ENCODE results near the gene PXT1. TPM values are rescaled to one million over a fixed set of nuclear protein-coding genes. Genes with fewer than 3 reads are reported as not detected.

The PXT1 gene
- total and polyA plus RNA-seq, 9 of the 15 experiments (the other 6 are each of a cell fraction or from before 2014, with no cell fraction given): 0.09 to 0.11 (median 0.10) TPM; not detected in 5

- 7% methylated on average over 36 of the region's 36 CpGs for WGBS (ENCODE audit: insufficient coverage, low coverage, missing lambda C conversion rate)
- H3K79me2 ChIP-seq (ENCODE audit: control insufficient read depth, insufficient read depth, low read length): no peaks in the 10 kb centered on the region
- H3K27me3 ChIP-seq (ENCODE audit: control insufficient read depth in 2 of 2, insufficient read depth in 2 of 2, low read length in 2 of 2): peaks cover 13 to 40% of the 10 kb centered on the region in 2 experiments; a peak in 4 of 5 replicates
- peak overlapping the region; percentile 24 to 89; a peak in 3 of 4 replicates for H3K9ac ChIP-seq (ENCODE audit: insufficient read depth in 1 of 2, low read depth in 2 of 2, low read length in 2 of 2)
- CTCF ChIA-PET (ENCODE audit: low intra/inter-chr PET ratio): interaction anchor here (1.0 to 2.1 kb wide), 2 partner anchors 20 to 340 kb away, joined by 3 to 21 read pairs; no protein-coding TSS in a partner anchor
- peak overlapping the region; percentile 90 for H2AFZ ChIP-seq (ENCODE audit: low read depth, low read length)
- peaks cover 7 to 12% of the 10 kb centered on the region in 2 experiments; a peak in 4 of 5 replicates for H3K4me1 ChIP-seq (replicated peaks in 1 of 2; ENCODE audit: control insufficient read depth in 2 of 2, insufficient read depth in 2 of 2, low read length in 2 of 2)
- DNase-seq (ENCODE audit: extremely low read depth in 1 of 4, low spot score in 3 of 4): peak; percentile 84 to 89 (median 86)
- H4K20me1 ChIP-seq (replicated peaks; ENCODE audit: control insufficient read depth, insufficient read depth, low read length): no peaks in the 10 kb centered on the region
- intact Hi-C loops (cut with micrococcal nuclease): loop anchor here (1.0 kb wide), 1 partner anchor 19 kb away; no protein-coding TSS in a partner anchor
- H3K36me3 ChIP-seq (ENCODE audit: control insufficient read depth, insufficient read depth, low read length): no peaks in the 10 kb centered on the region
- peak; percentile 94 for FAIRE-seq
- H3K9me1 ChIP-seq (ENCODE audit: control insufficient read depth, insufficient read depth, low read length): no peaks in the 10 kb centered on the region
- H3K27ac ChIP-seq (ENCODE audit: extremely low read depth, low read depth, low read length): no peak overlapping the region
- H3K4me2 ChIP-seq (ENCODE audit: insufficient read depth, low read length): peak overlapping the region; percentile 80
- POLR2A ChIA-PET: interaction anchor here (0.6 to 2.2 kb wide), 8 partner anchors 8 to 255 kb away, joined by 3 to 20 read pairs (median 4); no protein-coding TSS in a partner anchor
- in situ Hi-C loops (cut with MboI): no loop called here
- peak overlapping the region; percentile 15; the same call in 1 of the 2 replicates for H3K4me3 ChIP-seq
- peak; percentile 93 for ATAC-seq
- BruUV-seq (replicated peaks): no TSS peak
- no peaks in the 10 kb centered on the region for H3K9me3 ChIP-seq (replicated peaks; ENCODE audit: control insufficient read depth, insufficient read depth, low read depth, low read length)
- TF ChIP-seq HOMEZ (CRISPR knock-in tag; IDR thresholded peaks at IDR 0.05) (no peak), IFI16 (CRISPR knock-in tag; IDR thresholded peaks at IDR 0.05) (no peak), MLLT1 (IDR thresholded peaks at IDR 0.05) (peak in 1 of 2 experiments; percentile 49; a peak in 1 of 4 replicates), TEAD1 (CRISPR knock-in tag; IDR thresholded peaks at IDR 0.05) (peak in 1 of 2 experiments; percentile 78; a peak in 2 of 4 replicates), PPARD (CRISPR knock-in tag; IDR thresholded peaks at IDR 0.05) (no peak), ZKSCAN1 (IDR thresholded peaks at IDR 0.05; ENCODE audit: low read depth, low read length) (0 out of 2 replicates have a peak, but pooled peaks have one; percentile 40), ZNF384 (IDR thresholded peaks at IDR 0.05; ENCODE audit: low read depth, low read length) (0 out of 2 replicates have a peak, but pooled peaks have one; percentile 17), DDX20 (tag; IDR thresholded peaks at IDR 0.05; ENCODE audit: low read depth) (no peak), ZNF551 (CRISPR knock-in tag; IDR thresholded peaks at IDR 0.05) (no peak), ZSCAN32 (CRISPR knock-in tag; IDR thresholded peaks at IDR 0.05) (no peak), ZNF507 (tag; conservative IDR thresholded peaks at IDR 0.05) (no peak), SMAD4 (CRISPR knock-in tag; conservative IDR thresholded peaks at IDR 0.05) (peak; percentile 60; the same call in 1 of the 2 replicates), RCOR1 (IDR thresholded peaks at IDR 0.05; ENCODE audit: borderline replicate concordance in 1 of 2, low read depth in 2 of 2, low read length in 2 of 2) (peak in 1 of 2 experiments; percentile 47; a peak in 1 of 4 replicates), POLR3G (IDR thresholded peaks at IDR 0.05; ENCODE audit: extremely low read depth, insufficient read length, insufficient replicate concordance) (no peak), HMGN3 (IDR thresholded peaks at IDR 0.05; ENCODE audit: borderline replicate concordance, extremely low read depth, insufficient read length, low read depth, low read length) (peak; percentile 45), L3MBTL2 (IDR thresholded peaks at IDR 0.05) (peak; percentile 97), XRCC4 (IDR thresholded peaks at IDR 0.05; ENCODE audit: extremely low read depth, insufficient read depth, insufficient read length) (no peak)
Measured at GRCh38 chr6:36340618-36341454, 101.8 kb downstream of the PXT1 start.
